DMS 273 (cell line): Measurements from ENCODE around the gene PUS7L.

Experiments
- DNase-seq: peaks from one replicate; lab custom pipeline; 2025; ENCODE audit not compliant: unreplicated experiment; lab: John Stamatoyannopoulos, UW

The PUS7L gene

DNA sequence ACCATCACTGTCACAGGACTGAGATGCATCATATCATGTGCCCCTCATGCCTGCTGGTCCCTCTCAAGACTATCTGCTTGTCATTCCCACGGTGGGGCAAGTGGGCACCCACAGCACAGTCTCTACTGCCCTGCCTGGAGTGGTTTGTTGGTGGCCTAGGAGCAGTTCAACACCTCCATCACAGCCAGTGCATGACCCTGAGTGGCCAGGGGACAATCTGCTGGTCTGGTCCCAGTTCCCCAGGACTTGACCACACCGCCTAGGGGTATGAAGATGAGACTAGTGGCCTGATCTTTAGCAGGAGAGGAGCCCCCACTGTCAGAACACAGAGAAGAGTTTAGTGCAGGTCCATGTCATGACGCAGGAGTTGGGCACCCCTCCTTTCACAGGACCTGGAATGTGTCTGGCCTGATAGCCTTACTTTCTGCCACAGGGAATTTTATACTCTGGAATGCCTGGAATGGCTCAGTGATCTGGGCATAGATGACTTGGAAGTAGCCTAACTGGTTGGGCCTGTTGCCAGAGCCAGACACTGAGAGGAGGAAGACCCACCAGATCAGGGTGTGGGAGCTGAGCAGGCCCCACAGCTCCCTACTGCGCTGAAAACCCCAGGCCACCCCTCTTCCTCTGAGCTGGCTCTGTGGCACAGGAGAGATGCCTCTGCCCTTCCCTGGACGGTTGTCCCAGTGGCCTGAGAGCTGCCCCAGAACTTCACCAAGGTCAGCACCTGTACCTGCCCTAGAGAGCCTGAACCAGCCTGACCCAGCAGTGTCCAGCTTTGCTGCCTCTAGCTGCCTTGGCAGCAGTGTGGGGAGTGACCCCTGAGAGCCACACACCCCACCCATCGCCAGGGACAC is 83.3 kb downstream of the PUS7L start:
- no peak for DNase-seq

DNA sequence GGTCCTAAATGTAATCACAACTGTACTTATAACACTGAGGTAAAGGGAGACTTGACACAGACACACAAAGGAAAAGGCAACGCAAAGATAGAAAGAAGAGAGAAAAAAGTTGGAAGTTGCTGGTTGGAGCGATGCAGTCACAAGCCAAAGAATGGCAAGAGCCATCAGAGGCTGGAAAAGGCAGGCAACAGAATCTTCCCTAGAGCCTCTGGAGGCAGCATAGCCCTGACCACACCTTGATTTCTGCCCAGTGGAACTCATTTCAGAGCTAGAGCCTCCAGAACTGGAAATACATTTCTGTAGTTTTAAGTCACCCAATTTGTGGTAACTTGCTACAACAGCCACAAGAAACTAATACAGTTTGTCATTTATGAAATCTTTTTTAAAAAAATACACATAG is 89.2 kb downstream of the PUS7L start:
- no peak for DNase-seq
